ENCODE data around the gene TCF4. TPM values are rescaled to one million over a fixed set of nuclear protein-coding genes. Genes with fewer than 3 reads are reported as not detected.

TCF4 gene
- total and polyA plus RNA-seq, 4 donors: 4.3 to 15.3 (median 11.5) TPM

- no peak for TF ChIP-seq REST (IDR thresholded peaks at IDR 0.05)
- TF ChIP-seq HNF4G (IDR thresholded peaks at IDR 0.05): no peak
- TF ChIP-seq YY1 (IDR thresholded peaks at IDR 0.05): no peak
- TF ChIP-seq RAD21 (IDR thresholded peaks at IDR 0.05): no peak
- no peak for TF ChIP-seq EGR1 (IDR thresholded peaks at IDR 0.05; ENCODE audit: low read depth in 2 of 2)
- TF ChIP-seq FOXA2 (IDR thresholded peaks at IDR 0.05): no peak
- TF ChIP-seq GABPA (IDR thresholded peaks at IDR 0.05 in 1 of 2, conservative IDR thresholded peaks at IDR 0.05 in 1 of 2): no peak
- no peak for TF ChIP-seq TAF1 (conservative IDR thresholded peaks at IDR 0.05)
- TF ChIP-seq HNF4A (conservative IDR thresholded peaks at IDR 0.05): no peak
- TF ChIP-seq FOXA1 (IDR thresholded peaks at IDR 0.05): no peak
Observed at GRCh38 chr18:55317324-55317723, 270.7 kb downstream of the TCF4 start (continued).

- 64% methylated on average over 4 of the region's 4 CpGs for WGBS
- TF ChIP-seq RXRA (IDR thresholded peaks at IDR 0.05) (no peak), GABPA (IDR thresholded peaks at IDR 0.05 in 1 of 2, conservative IDR thresholded peaks at IDR 0.05 in 1 of 2) (no peak), ZBTB33 (IDR thresholded peaks at IDR 0.05) (no peak), TAF1 (conservative IDR thresholded peaks at IDR 0.05) (no peak), HNF4G (IDR thresholded peaks at IDR 0.05) (no peak), SP1 (IDR thresholded peaks at IDR 0.05) (no peak), HNF4A (conservative IDR thresholded peaks at IDR 0.05) (no peak), YY1 (IDR thresholded peaks at IDR 0.05) (no peak), CTCF (IDR thresholded peaks at IDR 0.05; ENCODE audit: low read depth, low read length, missing input control) (no peak), NR2F2 (IDR thresholded peaks at IDR 0.05) (no peak), JUND (IDR thresholded peaks at IDR 0.05) (no peak), EGR1 (IDR thresholded peaks at IDR 0.05; ENCODE audit: low read depth in 2 of 2) (no peak), REST (IDR thresholded peaks at IDR 0.05) (no peak), FOXA2 (IDR thresholded peaks at IDR 0.05) (no peak), RAD21 (IDR thresholded peaks at IDR 0.05) (no peak), FOXA1 (IDR thresholded peaks at IDR 0.05) (no peak)
- TF ChIP-seq, protein P1, sequence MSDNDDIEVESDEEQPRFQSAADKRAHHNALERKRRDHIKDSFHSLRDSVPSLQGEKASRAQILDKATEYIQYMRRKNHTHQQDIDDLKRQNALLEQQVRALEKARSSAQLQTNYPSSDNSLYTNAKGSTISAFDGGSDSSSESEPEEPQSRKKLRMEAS (IDR thresholded peaks at IDR 0.05): no peak
- TF ChIP-seq, protein P2, sequence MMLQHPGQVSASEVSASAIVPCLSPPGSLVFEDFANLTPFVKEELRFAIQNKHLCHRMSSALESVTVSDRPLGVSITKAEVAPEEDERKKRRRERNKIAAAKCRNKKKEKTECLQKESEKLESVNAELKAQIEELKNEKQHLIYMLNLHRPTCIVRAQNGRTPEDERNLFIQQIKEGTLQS (IDR thresholded peaks at IDR 0.05): no peak
- no peak overlapping the region for H3K9ac ChIP-seq (ENCODE audit: low read depth in 1 of 2, low read length in 2 of 2)
- no peaks in the 10 kb centered on the region for H3K9me3 ChIP-seq (ENCODE audit: control insufficient read depth in 4 of 4, low read length in 3 of 4)
- no peak overlapping the region for H3K27ac ChIP-seq (ENCODE audit: low read depth in 1 of 2, low read length in 2 of 2)
- DNase-seq (ENCODE audit: low spot score): no peak
- peaks cover 0 to 4% (median 0%) of the 10 kb centered on the region in 4 donors for H3K27me3 ChIP-seq (ENCODE audit: control insufficient read depth in 4 of 4, insufficient read depth in 4 of 4, low read length in 3 of 4)
- H3K36me3 ChIP-seq (ENCODE audit: control insufficient read depth in 4 of 4, insufficient read depth in 3 of 4, low read depth in 1 of 4, low read length in 3 of 4): no peaks in the 10 kb centered on the region
- peaks cover 0 to 2% (median 0%) of the 10 kb centered on the region in 4 donors for H3K4me1 ChIP-seq (ENCODE audit: control insufficient read depth in 4 of 4, insufficient read depth in 4 of 4, low read length in 3 of 4)
- no peak overlapping the region for H3K4me3 ChIP-seq (ENCODE audit: low read depth in 1 of 3, low read length in 3 of 3)
Observed at GRCh38 chr18:55316486-55317184, 271.4 kb downstream of the TCF4 start.
